ENCODE results near the gene STARD3.

STARD3 gene

GRCh38 chr17:39674179-39674578, 37.2 kb downstream of the STARD3 start:
- no peak for TF ChIP-seq CTCF (IDR thresholded peaks at IDR 0.05)

GRCh38 chr17:39674702-39675389, 37.9 kb downstream of the STARD3 start:
- TF ChIP-seq CTCF (IDR thresholded peaks at IDR 0.05): no peak

GRCh38 chr17:39675390-39676082, 38.6 kb downstream of the STARD3 start:
- no peak for TF ChIP-seq CTCF (IDR thresholded peaks at IDR 0.05)

GRCh38 chr17:39676198-39676819, 39.4 kb downstream of the STARD3 start:
- TF ChIP-seq CTCF (IDR thresholded peaks at IDR 0.05): no peak

- no peak for TF ChIP-seq CTCF (IDR thresholded peaks at IDR 0.05)
Observed at GRCh38 chr17:39677072-39677471, 40.1 kb downstream of the STARD3 start.

- TF ChIP-seq CTCF (IDR thresholded peaks at IDR 0.05): no peak
Observed at GRCh38 chr17:39677542-39678339, 40.8 kb downstream of the STARD3 start.

GRCh38 chr17:39678340-39679116, 41.6 kb downstream of the STARD3 start:
- TF ChIP-seq CTCF (IDR thresholded peaks at IDR 0.05): no peak
